K562 (cell line): ENCODE measurements around the gene NEK1. TPM values are rescaled to one million over a fixed set of nuclear protein-coding genes. Genes with fewer than 3 reads are reported as not detected.
A peak's percentile ranks its signal among the peaks of the same experiment; 100 is the strongest.
"Not testable (repeated sequence)": the region's sequence is repeated elsewhere in the genome, so short reads cannot be mapped to it uniquely, and the experiment has no call there.

Experiments
- ATAC-seq: fragments of 200-7000 bp; cut with Tn5 transposase; 3 replicates; pipeline ENCODE4 v1.9.1; 2020; ENCODE audit warnings: moderate library complexity
- BruUV-seq: library from RNA; stranded (reverse); fragments of 400-500 nt; replicated peaks from 2 replicates; lab custom pipeline; 2021; lab: Mats Ljungman, UMichigan
- CTCF ChIA-PET: fragments of 300-600 bp; formaldehyde crosslinking; extraction: SDS; loops from one replicate; lab custom pipeline; 2021; ENCODE audit warnings: low intra/inter-chr PET ratio; lab: Yijun Ruan, JAX
- POLR2A ChIA-PET: fragments of 300-600, 350-650 bp; sonication (Branson Sonifier 250); formaldehyde crosslinking; extraction: SDS; loops from one replicate; lab custom pipeline; 2021; ENCODE audit warnings: antibody characterized with exemption, inconsistent platforms; lab: Yijun Ruan, JAX
- DNase-seq, 4 experiments: peaks; one replicate each; pipeline versions ENCODE4 v3.0.0 to v3.0.0-alpha.2; 2011 to 2018; ENCODE audit warnings: low spot score in 3 of 4, mixed read lengths in 3 of 4; ENCODE audit errors: extremely low read depth in 1 of 4
- FAIRE-seq: peaks from 2 replicates; lab custom pipeline; 2011; peaks lifted over from hg19 to GRCh38; lab: Jason Lieb, UNC
- H2AFZ ChIP-seq: 2 replicates; pipeline ENCODE4 v1.6.0; 2011; ENCODE audit warnings: low read depth, low read length, control low read depth, inconsistent platforms
- H3K27ac ChIP-seq: fragments of 200-600 bp; 3 replicates; pipeline ENCODE4 v1.8.0; 2011; ENCODE audit warnings: low read depth, mild to moderate bottlenecking, control low read depth, inconsistent platforms, low read length, moderate library complexity, mixed read lengths; ENCODE audit errors: extremely low read depth
- H3K27me3 ChIP-seq, 2 experiments: fragments of 300-600 bp in 1 of 2; 2 replicates in 1 of 2; 3 replicates in 1 of 2; pipeline versions ENCODE4 v1.6.0 to v1.8.0; 2011; ENCODE audit warnings: inconsistent platforms in 2 of 2, low read length in 2 of 2, mild to moderate bottlenecking in 1 of 2, mixed read lengths in 1 of 2, moderate library complexity in 1 of 2; ENCODE audit not compliant: control insufficient read depth in 2 of 2, insufficient read depth in 2 of 2
- H3K36me3 ChIP-seq: fragments of 300-600 bp; 3 replicates; pipeline ENCODE4 v1.8.0; 2011; ENCODE audit warnings: mild to moderate bottlenecking, low read length, inconsistent platforms; ENCODE audit not compliant: control insufficient read depth, insufficient read depth
- H3K4me1 ChIP-seq, 2 experiments: fragments of 200-600 bp in 1 of 2; replicated peaks in 1 of 2; 2 replicates in 1 of 2; 3 replicates in 1 of 2; pipeline versions ENCODE4 v1.5.1 to v1.8.0; 2011; ENCODE audit warnings: inconsistent platforms in 2 of 2, low read length in 2 of 2, mild to moderate bottlenecking in 1 of 2, mixed read lengths in 1 of 2, moderate library complexity in 1 of 2; ENCODE audit not compliant: control insufficient read depth in 2 of 2, insufficient read depth in 2 of 2
- H3K4me2 ChIP-seq: 2 replicates; pipeline ENCODE4 v1.6.1; 2011; ENCODE audit warnings: low read length, control low read depth, inconsistent platforms, mixed read lengths; ENCODE audit not compliant: insufficient read depth
- H3K4me3 ChIP-seq: fragments of 200-600 bp; sonication (generic), shearing (Covaris generic); 2 replicates; pipeline ENCODE4 v1.5.1; 2016; ENCODE audit warnings: control low read depth, inconsistent platforms
- H3K79me2 ChIP-seq: fragments of 200-600 bp; 3 replicates; pipeline ENCODE4 v1.8.0; 2011; ENCODE audit warnings: low read length, inconsistent platforms; ENCODE audit not compliant: control insufficient read depth, insufficient read depth
- H3K9ac ChIP-seq, 2 experiments: 2 replicates each; pipeline versions ENCODE4 v1.6.0 to v1.6.1; 2011; ENCODE audit warnings: low read depth in 2 of 2, low read length in 2 of 2, control low read depth in 1 of 2, inconsistent platforms in 1 of 2, mild to moderate bottlenecking in 1 of 2, mixed read lengths in 1 of 2; ENCODE audit not compliant: insufficient read depth in 1 of 2
- H3K9me1 ChIP-seq: one replicate; pipeline ENCODE4 v1.6.0; 2011; ENCODE audit warnings: inconsistent platforms, mild to moderate bottlenecking, low read length, moderate library complexity; ENCODE audit not compliant: control insufficient read depth, insufficient read depth
- H3K9me3 ChIP-seq: replicated peaks from 2 replicates; pipeline ENCODE4 v1.5.1; 2011; ENCODE audit warnings: low read depth, low read length, inconsistent platforms; ENCODE audit not compliant: control insufficient read depth, insufficient read depth
- H4K20me1 ChIP-seq: replicated peaks from 2 replicates; pipeline ENCODE4 v1.6.1; 2011; ENCODE audit warnings: low read length, inconsistent platforms, mixed read lengths; ENCODE audit not compliant: control insufficient read depth, insufficient read depth
- NKRF ChIP-seq: fragments of 450-650 bp; IDR thresholded peaks from 2 replicates; pipeline ENCODE4 v1.6.1; 2016; ENCODE audit warnings: borderline replicate concordance
- ZNF121 ChIP-seq: sonication (generic); formaldehyde crosslinking; conservative IDR thresholded peaks from 2 replicates; pipeline ENCODE4 v1.8.0; 2022; ENCODE audit warnings: missing genetic modification reagents
- WGBS: fragments of 100-300 bp; shearing (Covaris generic); methylation state at CpG from one replicate; pipeline ENCODE4 v1.1.6; 2016; ENCODE audit warnings: low coverage, mixed read lengths; ENCODE audit not compliant: insufficient coverage; ENCODE audit errors: missing lambda C conversion rate; 5-methylcytosine and 5-hydroxymethylcytosine counted together
- in situ Hi-C: fragments of 300-500 bp; cut with MboI; formaldehyde crosslinking; loops from 4 replicates; pipeline ENCODE4 v1.15.0; 2018; ENCODE audit warnings: inconsistent platforms, mixed read lengths
- intact Hi-C: fragments of 100-400 bp; cut with micrococcal nuclease; formaldehyde crosslinking; loops from 2 replicates; pipeline ENCODE4 v1.14.2; 2022
- polyA plus RNA-seq, 8 experiments: library from polyadenylated mRNA; depleted of rRNA in 4 of 8; stranded (reverse) in 5 of 8; unstranded in 3 of 8; fragments of >200 nt; fragmentation: Nextera tagmentation in 2 of 8; fragmentation: Illumina TruSeq in 1 of 8; extraction: Ambion mirVana in 2 of 8; extraction: Trizol in 1 of 8; gene quantifications; 2 replicates each; pipeline versions ENCODE4 v1.2.1 to v1.2.3, GENCODE V29; 2011 to 2014; ENCODE audit warnings: inconsistent platforms in 1 of 8, missing spikeins in 1 of 8
- total RNA-seq, 7 experiments: library from RNA; depleted of rRNA in 6 of 7; stranded (reverse); fragments of >200 nt in 6 of 7; fragmentation: Illumina TruSeq in 2 of 7; extraction: Trizol in 2 of 7; gene quantifications; 2 replicates each; pipeline versions ENCODE4 v1.2.1 to v1.2.3, GENCODE V29; 2011 to 2021; ENCODE audit warnings: low replicate concordance in 1 of 7

NEK1 gene
- total and polyA plus RNA-seq, 9 of the 15 experiments (the other 6 are each of a cell fraction or from before 2014, with no cell fraction given) = 6.2 to 15.7 (median 10.3) TPM

GRCh38 chr4:169428376-169428775 lies 184.0 kb downstream of the NEK1 start (continued):
- no peak for TF ChIP-seq NKRF

- ATAC-seq, H3K4me1 ChIP-seq, intact Hi-C loops, H3K9me1 ChIP-seq, H3K79me2 ChIP-seq, H3K4me3 ChIP-seq: not testable (repeated sequence)
- TF ChIP-seq ZNF121 = peak; percentile 62
- TF ChIP-seq, all 486 proteins: peak for 1; not testable (repeated sequence) for 485
- FAIRE-seq, CTCF ChIA-PET, H2AFZ ChIP-seq, DNase-seq, BruUV-seq, H4K20me1 ChIP-seq, H3K27ac ChIP-seq, H3K36me3 ChIP-seq, H3K27me3 ChIP-seq, H3K9me3 ChIP-seq, H3K4me2 ChIP-seq, H3K9ac ChIP-seq, in situ Hi-C loops, POLR2A ChIA-PET: not testable (repeated sequence)
- 92% methylated on average over 2 of the region's 2 CpGs for WGBS
These were observed 184.7 kb downstream of the NEK1 start for GRCh38 chr4:169427727-169428126.
